Activated T-cell treated with anti-CD3 and anti-CD28 coated beads, Interleukin-2, amount 50 U/mL, for 24 hours (primary cell): Measurements from ENCODE around the gene EIPR1.

ENCODE experiments used
- DNase-seq: peaks from one replicate; pipeline ENCODE4 v3.0.0-alpha.2; 2020
- H3K27ac Mint-ChIP-seq: 2 replicates; pipeline ENCODE4 v1.8.0; 2020; ENCODE audit warnings: mild to moderate bottlenecking, mixed read lengths
- H3K27me3 Mint-ChIP-seq: 2 replicates; pipeline ENCODE4 v1.8.0; 2020; ENCODE audit warnings: mixed read lengths
- H3K36me3 Mint-ChIP-seq: 2 replicates; pipeline ENCODE4 v1.8.0; 2020; ENCODE audit warnings: low read depth, mixed read lengths
- H3K4me1 Mint-ChIP-seq: 2 replicates; pipeline ENCODE4 v1.8.0; 2020; ENCODE audit warnings: low read depth, mixed read lengths
- H3K4me3 Mint-ChIP-seq: 2 replicates; pipeline ENCODE4 v1.8.0; 2020; ENCODE audit warnings: mild to moderate bottlenecking, moderate library complexity, mixed read lengths
- H3K9me3 Mint-ChIP-seq: 2 replicates; pipeline ENCODE4 v1.8.0; 2020; ENCODE audit warnings: mixed read lengths

The EIPR1 gene

DNA sequence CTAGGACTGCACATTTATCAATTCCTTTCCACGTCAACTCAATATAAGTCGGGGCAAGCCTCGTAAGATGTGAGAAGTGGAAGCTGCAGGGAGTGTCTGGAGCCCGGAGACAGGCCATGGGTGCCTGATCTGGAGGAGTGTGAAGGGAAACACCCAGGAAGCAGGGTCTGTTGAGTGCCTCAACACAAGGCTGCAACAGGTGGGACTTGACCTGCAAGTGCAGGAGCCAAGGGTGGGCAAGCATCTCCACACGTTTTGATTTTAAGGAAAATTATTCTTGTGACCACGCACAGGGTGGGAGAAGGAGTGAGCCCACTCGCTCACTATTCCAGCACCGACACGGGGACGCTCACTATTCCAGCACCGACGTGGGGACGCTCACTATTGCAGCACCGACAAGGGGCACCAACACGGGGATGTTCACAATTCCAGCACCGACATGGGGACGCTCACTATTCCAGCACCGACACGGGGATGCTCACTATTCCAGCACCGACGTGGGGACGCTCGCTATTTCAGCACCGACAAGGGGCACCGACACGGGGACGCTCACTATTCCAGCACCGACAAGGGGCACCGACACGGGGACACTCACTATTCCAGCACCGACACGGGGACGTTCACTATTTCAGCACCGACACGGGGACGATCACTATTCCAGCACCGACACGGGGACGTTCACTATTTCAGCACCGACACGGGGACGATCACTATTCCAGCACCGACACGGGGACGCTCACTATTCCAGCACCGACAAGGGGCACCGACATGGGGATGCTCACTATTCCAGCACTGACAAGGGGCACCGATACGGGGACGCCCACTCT, 197.3 kb downstream of the EIPR1 start:
- H3K4me3 Mint-ChIP-seq: no peak overlapping the region
- no peaks in the 10 kb centered on the region for H3K9me3 Mint-ChIP-seq
- no peak for DNase-seq
- peaks cover 31% of the 10 kb centered on the region for H3K36me3 Mint-ChIP-seq
- H3K27me3 Mint-ChIP-seq: no peaks in the 10 kb centered on the region
- no peak overlapping the region for H3K27ac Mint-ChIP-seq
- H3K4me1 Mint-ChIP-seq: no peaks in the 10 kb centered on the region

- H3K27me3 Mint-ChIP-seq: no peaks in the 10 kb centered on the region
- H3K36me3 Mint-ChIP-seq: peaks cover 32% of the 10 kb centered on the region
- H3K27ac Mint-ChIP-seq: no peak overlapping the region
- no peaks in the 10 kb centered on the region for H3K9me3 Mint-ChIP-seq
- no peaks in the 10 kb centered on the region for H3K4me1 Mint-ChIP-seq
- no peak for DNase-seq
- no peak overlapping the region for H3K4me3 Mint-ChIP-seq
Measured at GRCh38 chr2:3179626-3180025, 198.0 kb downstream of the EIPR1 start.

GRCh38 chr2:3179208-3179607, 198.4 kb downstream of the EIPR1 start:
- H3K4me3 Mint-ChIP-seq: no peak overlapping the region
- peaks cover 33% of the 10 kb centered on the region for H3K36me3 Mint-ChIP-seq
- H3K27ac Mint-ChIP-seq: no peak overlapping the region
- no peaks in the 10 kb centered on the region for H3K27me3 Mint-ChIP-seq
- H3K9me3 Mint-ChIP-seq: no peaks in the 10 kb centered on the region
- no peaks in the 10 kb centered on the region for H3K4me1 Mint-ChIP-seq
- DNase-seq: peak; percentile 47

DNA sequence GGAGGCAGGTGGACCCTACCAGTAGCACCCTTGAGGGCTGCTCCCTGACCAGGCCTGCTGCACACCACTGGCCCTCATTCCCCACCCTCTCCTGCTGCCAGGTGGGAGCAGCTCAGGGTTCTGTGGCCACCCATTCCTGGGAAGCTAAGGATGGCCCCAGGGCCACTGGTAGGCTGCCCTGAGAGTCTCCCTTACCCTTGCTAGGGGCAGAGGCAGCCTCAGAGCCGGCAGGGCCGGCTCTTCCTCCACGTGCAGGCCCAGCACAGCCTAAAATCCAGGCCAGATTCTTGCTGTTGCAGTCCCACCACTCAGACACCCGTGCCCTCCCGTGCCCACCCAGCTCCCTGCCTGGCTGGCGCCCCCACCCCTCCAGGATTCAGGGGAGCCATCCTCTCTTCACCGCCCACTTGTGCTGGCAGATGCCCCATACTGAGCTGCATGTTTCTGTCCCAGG, 199.0 kb downstream of the EIPR1 start:
- no peaks in the 10 kb centered on the region for H3K4me1 Mint-ChIP-seq
- no peaks in the 10 kb centered on the region for H3K27me3 Mint-ChIP-seq
- no peaks in the 10 kb centered on the region for H3K9me3 Mint-ChIP-seq
- no peak for DNase-seq
- no peak overlapping the region for H3K4me3 Mint-ChIP-seq
- H3K27ac Mint-ChIP-seq: no peak overlapping the region
- H3K36me3 Mint-ChIP-seq: peaks cover 33% of the 10 kb centered on the region

DNA sequence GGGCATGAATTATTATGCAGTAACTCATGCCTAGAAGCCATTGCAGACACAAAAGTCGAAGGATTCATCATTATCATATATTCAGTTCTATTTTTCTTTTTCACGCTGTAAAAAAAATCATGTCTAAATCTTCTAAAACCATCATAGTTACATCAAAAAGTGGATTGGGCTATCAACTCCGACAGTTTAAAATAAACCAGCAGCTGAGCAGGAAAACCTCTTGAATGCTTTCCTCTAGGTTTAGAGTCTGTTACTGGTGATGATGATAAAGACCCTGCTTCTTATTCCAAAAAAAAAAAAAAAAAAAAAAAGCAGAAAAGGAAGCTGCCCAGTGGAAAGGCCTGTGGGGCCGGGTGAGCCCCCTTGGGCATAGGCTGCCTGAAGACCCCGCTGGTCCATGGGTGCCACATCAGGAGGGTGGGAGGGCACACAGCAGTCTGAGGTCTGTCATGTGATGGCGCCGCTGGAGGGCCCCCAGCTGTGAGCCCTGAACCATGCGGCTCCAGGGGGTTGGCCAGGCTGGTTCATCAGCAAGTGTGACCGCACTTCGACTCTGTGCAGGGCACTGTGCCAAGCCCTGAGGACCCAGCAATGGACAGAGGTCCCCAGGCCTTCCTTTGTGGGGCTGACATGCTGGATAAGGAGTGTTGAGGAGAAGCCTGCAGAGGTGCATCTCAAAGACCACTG, 199.6 kb downstream of the EIPR1 start:
- peaks cover 39% of the 10 kb centered on the region for H3K36me3 Mint-ChIP-seq

DNA sequence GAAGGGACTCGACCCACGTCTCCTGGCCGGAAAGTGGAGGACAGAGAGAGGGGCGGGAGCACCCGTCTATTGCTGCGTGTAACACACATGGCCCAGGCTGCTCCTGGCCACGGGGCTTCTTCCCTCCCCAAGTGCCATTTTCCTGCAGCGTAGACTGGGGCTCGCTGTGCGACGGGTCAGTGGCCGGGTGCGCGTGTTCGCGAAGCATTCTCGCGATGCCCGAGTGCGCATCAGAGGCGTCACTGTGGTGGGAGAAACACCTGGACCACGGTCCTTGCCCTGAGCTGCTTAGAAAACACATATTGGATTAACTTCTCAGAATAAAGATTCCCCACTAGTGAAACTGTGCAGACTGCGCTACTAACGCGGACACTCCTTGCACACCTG, 200.8 kb downstream of the EIPR1 start:
- Mint-ChIP-seq H3K27me3 (no peaks in the 10 kb centered on the region), H3K27ac (no peak overlapping the region), H3K4me1 (no peaks in the 10 kb centered on the region), H3K4me3 (no peak overlapping the region), H3K36me3 (peaks cover 47% of the 10 kb centered on the region), H3K9me3 (no peaks in the 10 kb centered on the region)
- DNase-seq: no peak

More for the DNA sequence above, 199.6 kb downstream of the EIPR1 start:
- DNase-seq: no peak
- Mint-ChIP-seq H3K4me3 (no peak overlapping the region), H3K27ac (no peak overlapping the region), H3K9me3 (no peaks in the 10 kb centered on the region), H3K27me3 (no peaks in the 10 kb centered on the region), H3K4me1 (no peaks in the 10 kb centered on the region)

GRCh38 chr2:3176071-3176868, 201.3 kb downstream of the EIPR1 start:
- no peaks in the 10 kb centered on the region for H3K27me3 Mint-ChIP-seq
- no peaks in the 10 kb centered on the region for H3K9me3 Mint-ChIP-seq
- H3K36me3 Mint-ChIP-seq: peaks cover 48% of the 10 kb centered on the region
- H3K4me1 Mint-ChIP-seq: no peaks in the 10 kb centered on the region
- no peak for DNase-seq
- no peak overlapping the region for H3K4me3 Mint-ChIP-seq
- H3K27ac Mint-ChIP-seq: no peak overlapping the region

DNA sequence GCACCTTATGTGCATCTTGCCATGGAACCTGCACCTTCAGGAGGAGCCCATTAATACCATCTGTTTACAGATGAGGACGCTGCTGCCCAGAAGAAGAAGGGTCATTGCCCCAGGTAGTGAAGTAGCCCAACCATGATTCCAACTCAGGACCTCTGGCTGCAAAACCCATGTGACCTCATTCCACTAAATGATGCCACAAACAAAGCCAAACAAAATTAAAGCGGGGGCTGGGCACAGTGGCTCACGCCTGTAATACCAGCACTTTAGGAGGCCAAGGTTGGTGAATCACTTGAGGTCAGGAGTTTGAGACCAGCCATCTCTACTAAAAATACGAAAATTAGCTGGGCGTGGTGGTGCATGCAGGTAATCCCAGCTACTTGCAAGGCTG, 202.1 kb downstream of the EIPR1 start:
- H3K27ac Mint-ChIP-seq: no peak overlapping the region
- no peaks in the 10 kb centered on the region for H3K9me3 Mint-ChIP-seq
- H3K27me3 Mint-ChIP-seq: no peaks in the 10 kb centered on the region
- H3K36me3 Mint-ChIP-seq: peaks cover 52% of the 10 kb centered on the region
- no peak overlapping the region for H3K4me3 Mint-ChIP-seq
- H3K4me1 Mint-ChIP-seq: no peaks in the 10 kb centered on the region
- no peak for DNase-seq

GRCh38 chr2:3174626-3175567, 202.7 kb downstream of the EIPR1 start:
- Mint-ChIP-seq H3K36me3 (peaks cover 56% of the 10 kb centered on the region), H3K9me3 (no peaks in the 10 kb centered on the region), H3K4me3 (no peak overlapping the region), H3K4me1 (no peaks in the 10 kb centered on the region), H3K27ac (no peak overlapping the region), H3K27me3 (no peaks in the 10 kb centered on the region)
- DNase-seq: no peak

DNA sequence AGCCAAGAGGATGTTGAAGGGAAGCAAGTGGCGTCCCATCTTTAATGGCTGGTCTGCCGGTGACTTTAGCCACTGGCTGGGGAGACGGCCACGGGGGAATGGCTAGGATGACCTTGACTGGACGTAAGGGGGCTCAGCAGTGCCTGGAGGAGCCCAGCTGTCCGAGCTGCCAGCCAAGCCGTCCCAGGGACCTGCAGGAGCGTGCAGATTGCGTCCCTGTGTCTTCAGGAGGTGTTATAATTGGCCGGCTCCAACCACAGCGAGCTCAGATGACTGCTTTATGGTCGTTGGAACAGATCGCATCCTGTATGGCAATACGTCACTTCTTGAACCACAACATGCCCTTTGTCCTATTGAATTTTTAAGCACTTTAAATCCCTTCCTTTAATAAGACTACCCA, 204.6 kb downstream of the EIPR1 start:
- peaks cover 66% of the 10 kb centered on the region for H3K36me3 Mint-ChIP-seq
- H3K27me3 Mint-ChIP-seq: no peaks in the 10 kb centered on the region

GRCh38 chr2:3172265-3172935, 205.2 kb downstream of the EIPR1 start:
- H3K36me3 Mint-ChIP-seq: peaks cover 67% of the 10 kb centered on the region
- H3K27ac Mint-ChIP-seq: no peak overlapping the region
- H3K4me1 Mint-ChIP-seq: no peaks in the 10 kb centered on the region
- H3K4me3 Mint-ChIP-seq: no peak overlapping the region
- H3K27me3 Mint-ChIP-seq: no peaks in the 10 kb centered on the region
- DNase-seq: no peak
- H3K9me3 Mint-ChIP-seq: no peaks in the 10 kb centered on the region

More for the DNA sequence above, 204.6 kb downstream of the EIPR1 start:
- no peaks in the 10 kb centered on the region for H3K4me1 Mint-ChIP-seq
- DNase-seq: no peak
- H3K27ac Mint-ChIP-seq: no peak overlapping the region
- H3K4me3 Mint-ChIP-seq: no peak overlapping the region
- H3K9me3 Mint-ChIP-seq: no peaks in the 10 kb centered on the region

DNA sequence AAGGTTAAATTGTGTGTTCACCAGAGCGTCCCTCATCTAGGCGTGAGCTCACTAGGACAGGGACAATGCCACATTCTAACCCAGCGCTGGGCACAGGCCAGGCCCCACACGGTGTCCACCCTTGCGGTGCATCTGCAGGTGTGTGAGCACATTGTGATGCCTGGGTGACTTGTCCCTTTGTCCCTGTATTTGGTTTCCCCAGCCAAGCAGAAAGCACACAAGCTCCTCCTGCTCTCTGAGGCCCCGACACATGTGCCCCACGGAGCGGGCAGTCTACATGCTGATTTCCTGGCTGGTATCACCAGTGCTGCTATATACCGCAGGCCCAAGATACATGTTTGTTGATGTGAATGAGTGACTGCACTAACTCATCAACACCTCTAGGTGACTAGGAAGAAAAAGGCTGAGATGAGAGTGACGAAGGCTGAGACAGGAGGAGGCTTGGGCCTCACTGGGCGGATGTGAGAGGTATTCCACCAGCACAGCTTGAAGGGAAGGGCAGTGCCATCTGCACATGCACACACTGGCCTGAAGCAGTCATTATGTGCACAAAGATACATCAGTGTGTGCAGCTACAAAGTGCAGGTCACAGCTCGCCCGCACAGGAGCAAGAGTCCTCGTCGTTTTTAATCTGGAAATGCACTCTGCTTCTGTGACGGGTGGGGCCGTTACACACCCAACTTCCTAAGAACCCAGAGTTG, 205.9 kb downstream of the EIPR1 start:
- Mint-ChIP-seq H3K4me1 (no peaks in the 10 kb centered on the region), H3K27ac (no peak overlapping the region), H3K9me3 (no peaks in the 10 kb centered on the region), H3K36me3 (peaks cover 70% of the 10 kb centered on the region), H3K4me3 (no peak overlapping the region), H3K27me3 (no peaks in the 10 kb centered on the region)
- no peak for DNase-seq
